ENCODE measurements around the gene GPR39. TPM values are rescaled to one million over a fixed set of nuclear protein-coding genes. Genes with fewer than 3 reads are reported as not detected.

The GPR39 gene
- total and polyA plus RNA-seq, 4 donors = 0.23 to 0.42 TPM; not detected in 2

- ATAC-seq (ENCODE audit: low FRiP score) = no peak
- intact Hi-C loops (cut with DNase I) = no loop called here
- H3K4me1 ChIP-seq (ENCODE audit: control insufficient read depth in 1 of 2, insufficient read depth in 2 of 2, low read length in 2 of 2) = no peaks in the 10 kb centered on the region
- peaks cover 5% of the 10 kb centered on the region for H3K9me3 ChIP-seq (ENCODE audit: control insufficient read depth, low read length)
- no peak overlapping the region for H3K27ac ChIP-seq (ENCODE audit: low read depth in 1 of 2, low read length in 2 of 2)
- H3K36me3 ChIP-seq (ENCODE audit: control insufficient read depth in 1 of 2, insufficient read depth in 2 of 2, low read length in 1 of 2) = no peaks in the 10 kb centered on the region
- no peaks in the 10 kb centered on the region for H3K27me3 ChIP-seq (ENCODE audit: control insufficient read depth in 1 of 2, insufficient read depth in 2 of 2, low read length in 1 of 2)
- 51 to 61% methylated on average over 1 of the region's 1 CpG for WGBS, 2 donors
- DNase-seq = no peak
- no peak overlapping the region for H3K4me3 ChIP-seq (ENCODE audit: low read length in 2 of 2)
These were observed 127.5 kb downstream of the GPR39 start for GRCh38 chr2:132544006-132544630.

DNA sequence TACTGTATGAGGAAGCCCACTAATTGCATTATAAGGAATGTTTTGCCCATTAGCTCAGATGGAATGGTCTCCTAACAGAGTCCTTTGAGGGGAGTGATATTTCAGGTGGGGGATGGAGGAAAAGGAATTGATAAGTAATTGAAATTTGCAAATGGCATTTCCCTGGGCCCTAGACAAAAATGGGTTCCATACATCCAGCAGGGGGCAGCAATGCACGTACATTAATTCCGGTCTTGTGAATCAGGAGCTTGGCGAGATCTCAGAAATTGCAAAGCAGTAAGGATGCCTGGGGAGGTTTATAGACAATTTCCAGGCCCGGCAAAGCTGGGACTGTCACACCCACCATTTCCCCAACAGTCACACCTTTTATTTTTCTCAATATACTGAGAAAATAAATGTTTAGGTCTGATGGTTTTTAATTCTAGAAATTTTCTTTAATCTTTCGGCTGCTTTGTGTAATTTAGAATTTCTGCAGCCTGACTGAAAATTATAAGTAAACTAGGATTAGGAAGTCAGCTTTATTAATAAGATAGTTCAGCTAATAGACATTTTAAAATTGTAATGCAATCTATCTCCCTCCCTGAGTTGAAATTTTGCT lies 130.6 kb downstream of the GPR39 start:
- no peaks in the 10 kb centered on the region for H3K36me3 ChIP-seq (ENCODE audit: control insufficient read depth in 1 of 2, insufficient read depth in 2 of 2, low read length in 1 of 2)
- DNase-seq = peak in 1 of 2 donors; percentile 59
- WGBS, 2 donors = 21 to 26% methylated on average over 5 of the region's 5 CpGs
- no peak for ATAC-seq (ENCODE audit: low FRiP score)
- intact Hi-C loops (cut with DNase I) = no loop called here
- H3K9me3 ChIP-seq (ENCODE audit: control insufficient read depth, low read length) = peaks cover 4% of the 10 kb centered on the region
- no peaks in the 10 kb centered on the region for H3K27me3 ChIP-seq (ENCODE audit: control insufficient read depth in 1 of 2, insufficient read depth in 2 of 2, low read length in 1 of 2)
- no peak overlapping the region for H3K4me3 ChIP-seq (ENCODE audit: low read length in 2 of 2)
- H3K4me1 ChIP-seq (ENCODE audit: control insufficient read depth in 1 of 2, insufficient read depth in 2 of 2, low read length in 2 of 2) = no peaks in the 10 kb centered on the region
- H3K27ac ChIP-seq (ENCODE audit: low read depth in 1 of 2, low read length in 2 of 2) = no peak overlapping the region

GRCh38 chr2:132549935-132550670 lies 133.5 kb downstream of the GPR39 start:
- no peak for DNase-seq
- Histone ChIP-seq H3K27me3 (ENCODE audit: control insufficient read depth in 1 of 2, insufficient read depth in 2 of 2, low read length in 1 of 2) (no peaks in the 10 kb centered on the region), H3K36me3 (ENCODE audit: control insufficient read depth in 1 of 2, insufficient read depth in 2 of 2, low read length in 1 of 2) (no peaks in the 10 kb centered on the region), H3K4me1 (ENCODE audit: control insufficient read depth in 1 of 2, insufficient read depth in 2 of 2, low read length in 2 of 2) (no peaks in the 10 kb centered on the region), H3K9me3 (ENCODE audit: control insufficient read depth, low read length) (no peaks in the 10 kb centered on the region), H3K4me3 (ENCODE audit: low read length in 2 of 2) (no peak overlapping the region), H3K27ac (ENCODE audit: low read depth in 1 of 2, low read length in 2 of 2) (no peak overlapping the region)
- 49 to 53% methylated on average over 11 of the region's 11 CpGs for WGBS, 2 donors
- ATAC-seq (ENCODE audit: low FRiP score) = no peak
- intact Hi-C loops (cut with DNase I) = no loop called here

GRCh38 chr2:132550946-132551345 lies 134.3 kb downstream of the GPR39 start:
- intact Hi-C loops (cut with DNase I) = no loop called here
- no peak for ATAC-seq (ENCODE audit: low FRiP score)
- Histone ChIP-seq H3K27ac (ENCODE audit: low read depth in 1 of 2, low read length in 2 of 2) (no peak overlapping the region), H3K9me3 (ENCODE audit: control insufficient read depth, low read length) (no peaks in the 10 kb centered on the region), H3K27me3 (ENCODE audit: control insufficient read depth in 1 of 2, insufficient read depth in 2 of 2, low read length in 1 of 2) (no peaks in the 10 kb centered on the region), H3K4me3 (ENCODE audit: low read length in 2 of 2) (no peak overlapping the region), H3K4me1 (ENCODE audit: control insufficient read depth in 1 of 2, insufficient read depth in 2 of 2, low read length in 2 of 2) (no peaks in the 10 kb centered on the region), H3K36me3 (ENCODE audit: control insufficient read depth in 1 of 2, insufficient read depth in 2 of 2, low read length in 1 of 2) (no peaks in the 10 kb centered on the region)
- DNase-seq = no peak
- 21 to 25% methylated on average over 2 of the region's 2 CpGs for WGBS, 2 donors

DNA sequence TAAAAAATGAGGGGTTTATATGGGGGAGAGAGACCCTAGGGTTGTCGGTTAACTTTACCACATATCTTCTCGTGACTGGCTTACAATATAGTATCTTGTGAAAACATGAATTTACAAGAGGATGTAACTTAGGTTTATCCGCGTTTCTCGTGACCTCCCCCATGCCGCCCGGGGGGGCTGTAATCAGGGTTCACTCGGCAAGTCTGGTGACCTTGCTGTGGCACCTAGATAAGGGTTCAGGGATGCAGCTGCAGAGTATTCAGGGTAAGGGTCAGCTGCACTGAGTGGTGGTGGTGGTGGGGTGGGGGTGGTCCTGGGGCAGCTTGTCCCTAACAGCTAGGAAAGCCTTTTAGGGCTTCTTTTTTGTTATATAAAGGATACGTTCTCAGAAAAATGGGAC lies 141.1 kb downstream of the GPR39 start:
- WGBS, 2 donors = 63 to 64% methylated on average over 9 of the region's 9 CpGs
- ATAC-seq (ENCODE audit: low FRiP score) (no peak), DNase-seq (no peak)
- Histone ChIP-seq H3K27ac (ENCODE audit: low read depth in 1 of 2, low read length in 2 of 2) (no peak overlapping the region), H3K27me3 (ENCODE audit: control insufficient read depth in 1 of 2, insufficient read depth in 2 of 2, low read length in 1 of 2) (no peaks in the 10 kb centered on the region), H3K4me1 (ENCODE audit: control insufficient read depth in 1 of 2, insufficient read depth in 2 of 2, low read length in 2 of 2) (no peaks in the 10 kb centered on the region), H3K4me3 (ENCODE audit: low read length in 2 of 2) (no peak overlapping the region), H3K9me3 (ENCODE audit: control insufficient read depth, low read length) (no peaks in the 10 kb centered on the region), H3K36me3 (ENCODE audit: control insufficient read depth in 1 of 2, insufficient read depth in 2 of 2, low read length in 1 of 2) (no peaks in the 10 kb centered on the region)
- intact Hi-C loops (cut with DNase I) = no loop called here

DNA sequence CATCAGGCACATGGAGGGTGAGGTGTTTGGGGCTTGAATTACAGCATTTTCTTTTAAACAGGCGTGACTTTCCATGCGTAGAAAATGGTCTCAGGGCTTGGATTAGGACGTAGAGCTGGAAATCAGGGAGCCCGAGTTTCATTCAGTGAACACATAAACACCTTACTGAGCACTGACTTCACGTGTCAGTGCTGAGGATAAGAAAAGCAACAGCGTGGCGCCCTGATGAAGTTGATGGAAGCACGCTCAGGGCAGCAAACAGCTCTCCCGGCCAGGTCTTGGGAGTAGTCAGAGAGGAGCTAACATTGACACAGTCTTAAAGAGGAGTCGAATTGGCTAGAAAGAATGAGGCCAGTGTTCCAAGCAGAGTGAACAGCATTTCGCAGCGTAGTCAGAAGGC lies 142.7 kb downstream of the GPR39 start:
- Histone ChIP-seq H3K4me1 (ENCODE audit: control insufficient read depth in 1 of 2, insufficient read depth in 2 of 2, low read length in 2 of 2) (no peaks in the 10 kb centered on the region), H3K27me3 (ENCODE audit: control insufficient read depth in 1 of 2, insufficient read depth in 2 of 2, low read length in 1 of 2) (no peaks in the 10 kb centered on the region), H3K9me3 (ENCODE audit: control insufficient read depth, low read length) (no peaks in the 10 kb centered on the region), H3K36me3 (ENCODE audit: control insufficient read depth in 1 of 2, insufficient read depth in 2 of 2, low read length in 1 of 2) (no peaks in the 10 kb centered on the region), H3K27ac (ENCODE audit: low read depth in 1 of 2, low read length in 2 of 2) (no peak overlapping the region), H3K4me3 (ENCODE audit: low read length in 2 of 2) (no peak overlapping the region)
- intact Hi-C loops (cut with DNase I) = no loop called here
- 92% methylated on average over 12 of the region's 12 CpGs for WGBS, 2 donors
- ATAC-seq (ENCODE audit: low FRiP score) (no peak), DNase-seq (no peak)

GRCh38 chr2:132559921-132560320 lies 143.3 kb downstream of the GPR39 start:
- no peaks in the 10 kb centered on the region for H3K27me3 ChIP-seq (ENCODE audit: control insufficient read depth in 1 of 2, insufficient read depth in 2 of 2, low read length in 1 of 2)
- DNase-seq (no peak), ATAC-seq (ENCODE audit: low FRiP score) (no peak)
- 91 to 94% methylated on average over 2 of the region's 2 CpGs for WGBS, 2 donors
- no peak overlapping the region for H3K4me3 ChIP-seq (ENCODE audit: low read length in 2 of 2)
- no peaks in the 10 kb centered on the region for H3K9me3 ChIP-seq (ENCODE audit: control insufficient read depth, low read length)
- no peak overlapping the region for H3K27ac ChIP-seq (ENCODE audit: low read depth in 1 of 2, low read length in 2 of 2)
- intact Hi-C loops (cut with DNase I) = no loop called here
- H3K4me1 ChIP-seq (ENCODE audit: control insufficient read depth in 1 of 2, insufficient read depth in 2 of 2, low read length in 2 of 2) = no peaks in the 10 kb centered on the region
- H3K36me3 ChIP-seq (ENCODE audit: control insufficient read depth in 1 of 2, insufficient read depth in 2 of 2, low read length in 1 of 2) = no peaks in the 10 kb centered on the region

GRCh38 chr2:132560562-132560961 lies 144.0 kb downstream of the GPR39 start:
- Histone ChIP-seq H3K4me3 (ENCODE audit: low read length in 2 of 2) (no peak overlapping the region), H3K27me3 (ENCODE audit: control insufficient read depth in 1 of 2, insufficient read depth in 2 of 2, low read length in 1 of 2) (no peaks in the 10 kb centered on the region), H3K36me3 (ENCODE audit: control insufficient read depth in 1 of 2, insufficient read depth in 2 of 2, low read length in 1 of 2) (no peaks in the 10 kb centered on the region), H3K4me1 (ENCODE audit: control insufficient read depth in 1 of 2, insufficient read depth in 2 of 2, low read length in 2 of 2) (no peaks in the 10 kb centered on the region), H3K27ac (ENCODE audit: low read depth in 1 of 2, low read length in 2 of 2) (no peak overlapping the region), H3K9me3 (ENCODE audit: control insufficient read depth, low read length) (no peaks in the 10 kb centered on the region)
- intact Hi-C loops (cut with DNase I) = no loop called here
- no peak for DNase-seq
- no peak for ATAC-seq (ENCODE audit: low FRiP score)
- WGBS, 2 donors = 83 to 87% methylated on average over 2 of the region's 2 CpGs

GRCh38 chr2:132562245-132562644 lies 145.6 kb downstream of the GPR39 start:
- DNase-seq = no peak
- no peak overlapping the region for H3K4me3 ChIP-seq (ENCODE audit: low read length in 2 of 2)
- no peaks in the 10 kb centered on the region for H3K27me3 ChIP-seq (ENCODE audit: control insufficient read depth in 1 of 2, insufficient read depth in 2 of 2, low read length in 1 of 2)
- H3K4me1 ChIP-seq (ENCODE audit: control insufficient read depth in 1 of 2, insufficient read depth in 2 of 2, low read length in 2 of 2) = no peaks in the 10 kb centered on the region
- intact Hi-C loops (cut with DNase I) = no loop called here
- no peak overlapping the region for H3K27ac ChIP-seq (ENCODE audit: low read depth in 1 of 2, low read length in 2 of 2)
- WGBS, 2 donors = 92 to 95% methylated on average over 4 of the region's 4 CpGs
- H3K9me3 ChIP-seq (ENCODE audit: control insufficient read depth, low read length) = no peaks in the 10 kb centered on the region
- no peaks in the 10 kb centered on the region for H3K36me3 ChIP-seq (ENCODE audit: control insufficient read depth in 1 of 2, insufficient read depth in 2 of 2, low read length in 1 of 2)
- no peak for ATAC-seq (ENCODE audit: low FRiP score)

Data from aorta (tissue), 5 donors.